Thoracic aorta (tissue), 2 donors: ENCODE results near the gene CTDSPL. TPM values are rescaled to one million over a fixed set of nuclear protein-coding genes. Genes with fewer than 3 reads are reported as not detected.
"Not testable (repeated sequence)": the region's sequence is repeated elsewhere in the genome, so short reads cannot be mapped to it uniquely, and the experiment has no call there.

Source experiments
- ATAC-seq: fragments of 150-250 bp; one replicate; pipeline ENCODE4 v1.8.0; 2017; ENCODE audit warnings: low read depth; ENCODE audit not compliant: insufficient number of reproducible peaks, low FRiP score
- DNase-seq: peaks from one replicate; pipeline ENCODE4 v3.0.0-alpha.2; 2020; ENCODE audit warnings: low spot score
- H3K27ac ChIP-seq, 2 donors: fragments of 200-600 bp; sonication (generic); 1 replicate in 1 of 2; 2 replicates in 1 of 2; pipeline ENCODE4 v1.5.1; 2016; ENCODE audit warnings: mild to moderate bottlenecking in 2 of 2, moderate library complexity in 2 of 2
- H3K27me3 ChIP-seq: fragments of 200-600 bp; sonication (generic); replicated peaks from 2 replicates; pipeline ENCODE4 v1.6.0; 2016; ENCODE audit warnings: mild to moderate bottlenecking; ENCODE audit not compliant: insufficient read depth
- H3K36me3 ChIP-seq: fragments of 200-600 bp; sonication (generic); one replicate; pipeline ENCODE4 v1.5.1; 2016
- H3K4me1 ChIP-seq, 2 donors: fragments of 200-600 bp; sonication (generic); 1 replicate in 1 of 2; 2 replicates in 1 of 2; pipeline versions ENCODE4 v1.5.1 to v1.6.0; 2016; ENCODE audit warnings: low read depth in 2 of 2, mild to moderate bottlenecking in 1 of 2; ENCODE audit not compliant: control insufficient read depth in 1 of 2
- H3K4me3 ChIP-seq: fragments of 200-600 bp; sonication (generic); 2 replicates; pipeline ENCODE4 v1.5.1; 2016; ENCODE audit warnings: mild to moderate bottlenecking
- H3K9me3 ChIP-seq: fragments of 200-600 bp; sonication (generic); 2 replicates; pipeline ENCODE4 v1.5.1; 2016
- CTCF ChIP-seq: fragments of 200-600 bp; sonication (generic); IDR thresholded peaks from one replicate; pipeline ENCODE4 v1.5.1; 2019; ENCODE audit warnings: antibody characterized with exemption
- total RNA-seq, 2 donors: library from RNA; depleted of rRNA; stranded (reverse); fragments of >200 nt; gene quantifications; one replicate each; pipeline versions ENCODE4 v1.1.0 to v1.2.3, GENCODE V29; 2016

The CTDSPL gene
- total RNA-seq, 2 donors from 2014 or later = 55.0 to 59.6 TPM

- ATAC-seq = no peak
- DNase-seq = no peak
- Histone ChIP-seq H3K27ac (no peak overlapping the region), H3K4me3 (no peak overlapping the region), H3K9me3 (no peaks in the 10 kb centered on the region), H3K4me1 (peaks cover 0 to 6% of the 10 kb centered on the region in 2 donors), H3K27me3 (no peaks in the 10 kb centered on the region), H3K36me3 (peaks cover 5% of the 10 kb centered on the region)
- TF ChIP-seq CTCF = no peak
These were observed 122.9 kb downstream of the CTDSPL start for GRCh38 chr3:37984596-37984995.

- DNase-seq (no peak), ATAC-seq (no peak)
- no peak overlapping the region for H3K4me3 ChIP-seq
- peaks cover 5% of the 10 kb centered on the region for H3K36me3 ChIP-seq
- H3K27ac ChIP-seq = peak overlapping the region in 1 of 2 donors; percentile 20
- peaks cover 0 to 6% of the 10 kb centered on the region in 2 donors for H3K4me1 ChIP-seq
- no peak for TF ChIP-seq CTCF
- no peaks in the 10 kb centered on the region for H3K27me3 ChIP-seq
- no peaks in the 10 kb centered on the region for H3K9me3 ChIP-seq
These were observed 124.1 kb downstream of the CTDSPL start for GRCh38 chr3:37985637-37986320.

GRCh38 chr3:37986479-37987314 is 125.0 kb downstream of the CTDSPL start:
- no peak for TF ChIP-seq CTCF
- Histone ChIP-seq H3K27ac (no peak overlapping the region), H3K9me3 (no peaks in the 10 kb centered on the region), H3K4me3 (no peak overlapping the region), H3K4me1 (peaks cover 0 to 6% of the 10 kb centered on the region in 2 donors), H3K36me3 (peaks cover 5% of the 10 kb centered on the region), H3K27me3 (no peaks in the 10 kb centered on the region)
- DNase-seq = no peak
- no peak for ATAC-seq

- H3K4me3 ChIP-seq = no peak overlapping the region
- DNase-seq (peak; percentile 0), ATAC-seq (no peak)
- peaks cover 5% of the 10 kb centered on the region for H3K36me3 ChIP-seq
- H3K9me3 ChIP-seq = no peaks in the 10 kb centered on the region
- H3K27me3 ChIP-seq = no peaks in the 10 kb centered on the region
- no peak for TF ChIP-seq CTCF
- H3K4me1 ChIP-seq = peaks cover 0 to 6% of the 10 kb centered on the region in 2 donors
- H3K27ac ChIP-seq = no peak overlapping the region
These were observed 125.6 kb downstream of the CTDSPL start for GRCh38 chr3:37987315-37987697.

- ATAC-seq (no peak), DNase-seq (peak; percentile 0)
- TF ChIP-seq CTCF = no peak
These were observed 126.1 kb downstream of the CTDSPL start for GRCh38 chr3:37987751-37988179.

GRCh38 chr3:37988376-37988775 is 126.7 kb downstream of the CTDSPL start:
- not testable (repeated sequence) for H3K27ac ChIP-seq, ATAC-seq, H3K27me3 ChIP-seq, H3K4me1 ChIP-seq, H3K9me3 ChIP-seq, DNase-seq, H3K36me3 ChIP-seq, H3K4me3 ChIP-seq

More at GRCh38 chr3:37987751-37988179, 126.1 kb downstream of the CTDSPL start:
- Histone ChIP-seq H3K4me3 (no peak overlapping the region), H3K36me3 (peaks cover 5% of the 10 kb centered on the region), H3K27me3 (no peaks in the 10 kb centered on the region), H3K9me3 (no peaks in the 10 kb centered on the region), H3K4me1 (peaks cover 0 to 6% of the 10 kb centered on the region in 2 donors), H3K27ac (no peak overlapping the region)
